SK-N-SH treated with all-trans-retinoic acid at 6 μM for 48 hours (cell line): ENCODE data around the gene LHFPL5.

Experiments used
- ATAC-seq: fragments of 200-7000 bp; cut with Tn5 transposase; 3 replicates; pipeline ENCODE4 v1.9.1; 2020; ENCODE audit warnings: mild to moderate bottlenecking, moderate library complexity
- ARNTL ChIP-seq: fragments of 450-650 bp; formaldehyde crosslinking; IDR thresholded peaks from 2 replicates; pipeline ENCODE4 v1.5.0; 2020; ENCODE audit warnings: low read depth, mild to moderate bottlenecking, moderate library complexity, borderline replicate concordance
- BACH2 ChIP-seq: fragments of 250-450 bp; sonication (Bioruptor Pico); IDR thresholded peaks from 2 replicates; pipeline ENCODE4 v1.9.0; 2021; ENCODE audit warnings: mild to moderate bottlenecking, borderline replicate concordance
- CSDC2 ChIP-seq: fragments of 250-450 bp; sonication (Bioruptor Pico); IDR thresholded peaks from 2 replicates; pipeline ENCODE4 v1.5.0; 2020; ENCODE audit warnings: mild to moderate bottlenecking, moderate library complexity
- ESRRG ChIP-seq: fragments of 250-450 bp; sonication (Bioruptor Pico); IDR thresholded peaks from 2 replicates; pipeline ENCODE4 v1.6.1; 2021; ENCODE audit warnings: mild to moderate bottlenecking
- GLIS3 ChIP-seq: fragments of 250-450 bp; sonication (Bioruptor Pico); IDR thresholded peaks from 2 replicates; pipeline ENCODE4 v1.5.0; 2020; ENCODE audit warnings: mild to moderate bottlenecking, moderate library complexity
- ISL1 ChIP-seq: fragments of 250-450 bp; sonication (Bioruptor Pico); IDR thresholded peaks from 2 replicates; pipeline ENCODE4 v2.1.2; 2022; ENCODE audit warnings: mild to moderate bottlenecking, moderate library complexity
- OSR1 ChIP-seq: fragments of 250-450 bp; sonication (Bioruptor Pico); IDR thresholded peaks from 2 replicates; pipeline ENCODE4 v1.8.0; 2022; ENCODE audit warnings: moderate library complexity, mild to moderate bottlenecking, inconsistent platforms
- RARB ChIP-seq: fragments of 250-450 bp; sonication (Bioruptor Pico); IDR thresholded peaks from 2 replicates; pipeline ENCODE4 v1.8.0; 2021; ENCODE audit warnings: mild to moderate bottlenecking, moderate library complexity
- TCF4 ChIP-seq: fragments of 250-450 bp; sonication (Bioruptor Pico); IDR thresholded peaks from 2 replicates; pipeline ENCODE4 v1.8.0; 2021; ENCODE audit warnings: mild to moderate bottlenecking, moderate library complexity, borderline replicate concordance
- TOX ChIP-seq: fragments of 250-450 bp; sonication (Bioruptor Pico); IDR thresholded peaks from 2 replicates; pipeline ENCODE4 v1.8.0; 2021; ENCODE audit warnings: mild to moderate bottlenecking, moderate library complexity, borderline replicate concordance
- ZC3H10 ChIP-seq: fragments of 250-450 bp; sonication (Bioruptor Pico); IDR thresholded peaks from 2 replicates; pipeline ENCODE4 v1.5.1; 2021; ENCODE audit warnings: mild to moderate bottlenecking, moderate library complexity
- ZFP30 ChIP-seq: fragments of 450-650 bp; formaldehyde crosslinking; IDR thresholded peaks from 2 replicates; pipeline ENCODE4 v1.5.0; 2022; ENCODE audit warnings: mild to moderate bottlenecking, moderate library complexity
- ZNF565 ChIP-seq: fragments of 450-650 bp; formaldehyde crosslinking; conservative IDR thresholded peaks from 2 replicates; pipeline ENCODE4 v1.5.0; 2020; ENCODE audit warnings: low read depth, mild to moderate bottlenecking, moderate library complexity
- ZNF70 ChIP-seq: fragments of 450-650 bp; formaldehyde crosslinking; IDR thresholded peaks from 2 replicates; pipeline ENCODE4 v1.5.0; 2020; ENCODE audit warnings: mild to moderate bottlenecking, moderate library complexity
- ZNF8 ChIP-seq: fragments of 450-650 bp; formaldehyde crosslinking; IDR thresholded peaks from 2 replicates; pipeline ENCODE4 v1.5.0; 2020; ENCODE audit warnings: mild to moderate bottlenecking, moderate library complexity
- TF ChIP-seq, protein P1 (sequence below): fragments of 250-450 bp; sonication (Bioruptor Pico); IDR thresholded peaks from 2 replicates; pipeline ENCODE4 v1.5.1; 2021; ENCODE audit warnings: mild to moderate bottlenecking, moderate library complexity
- TF ChIP-seq, protein P2 (sequence below): fragments of 250-450 bp; sonication (Bioruptor Pico); IDR thresholded peaks from 2 replicates; pipeline ENCODE4 v1.5.0; 2020; ENCODE audit warnings: mild to moderate bottlenecking, moderate library complexity
- TF ChIP-seq, protein P3 (sequence below): fragments of 250-450 bp; sonication (Bioruptor Pico); IDR thresholded peaks from 2 replicates; pipeline ENCODE4 v1.8.0; 2021; ENCODE audit warnings: low read depth, mild to moderate bottlenecking, moderate library complexity, borderline replicate concordance
- TF ChIP-seq, protein P4 (sequence below): fragments of 250-450 bp; sonication (Bioruptor Pico); IDR thresholded peaks from 2 replicates; pipeline ENCODE4 v1.5.1; 2020; ENCODE audit warnings: low read depth, mild to moderate bottlenecking, moderate library complexity
- TF ChIP-seq, protein P5 (sequence below): fragments of 250-450 bp; sonication (Bioruptor Pico); IDR thresholded peaks from 2 replicates; pipeline ENCODE4 v1.8.0; 2020; ENCODE audit warnings: mild to moderate bottlenecking, moderate library complexity, borderline replicate concordance

LHFPL5 gene

DNA sequence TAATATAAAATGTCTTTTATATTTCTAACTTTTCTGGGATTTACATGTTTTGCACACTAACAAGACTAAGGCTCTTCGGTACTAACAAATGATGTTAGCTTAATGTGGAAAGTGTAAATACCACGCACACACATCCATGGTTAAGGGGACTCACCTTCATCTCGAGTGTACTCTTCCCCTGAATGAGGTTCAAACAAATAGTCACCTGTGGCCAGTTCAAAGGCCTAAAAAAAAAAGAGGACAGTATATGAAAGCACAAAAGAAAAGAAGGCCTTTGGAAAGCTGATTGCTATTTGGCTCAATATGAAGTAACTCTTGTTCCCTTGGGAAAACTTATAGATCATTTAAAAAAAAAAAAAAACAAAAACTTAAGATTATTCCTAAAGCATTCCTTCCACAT lies 37.2 kb downstream of the LHFPL5 start:
- no peak for ATAC-seq
- TF ChIP-seq TOX (CRISPR knock-in tag) (no peak), ZC3H10 (CRISPR knock-in tag) (no peak), ESRRG (CRISPR knock-in tag) (no peak), ZNF565 (CRISPR knock-in tag) (no peak), OSR1 (CRISPR knock-in tag) (no peak), BACH2 (CRISPR knock-in tag) (no peak), ZFP30 (CRISPR knock-in tag) (no peak), CSDC2 (CRISPR knock-in tag) (no peak)
- TF ChIP-seq, protein P1, sequence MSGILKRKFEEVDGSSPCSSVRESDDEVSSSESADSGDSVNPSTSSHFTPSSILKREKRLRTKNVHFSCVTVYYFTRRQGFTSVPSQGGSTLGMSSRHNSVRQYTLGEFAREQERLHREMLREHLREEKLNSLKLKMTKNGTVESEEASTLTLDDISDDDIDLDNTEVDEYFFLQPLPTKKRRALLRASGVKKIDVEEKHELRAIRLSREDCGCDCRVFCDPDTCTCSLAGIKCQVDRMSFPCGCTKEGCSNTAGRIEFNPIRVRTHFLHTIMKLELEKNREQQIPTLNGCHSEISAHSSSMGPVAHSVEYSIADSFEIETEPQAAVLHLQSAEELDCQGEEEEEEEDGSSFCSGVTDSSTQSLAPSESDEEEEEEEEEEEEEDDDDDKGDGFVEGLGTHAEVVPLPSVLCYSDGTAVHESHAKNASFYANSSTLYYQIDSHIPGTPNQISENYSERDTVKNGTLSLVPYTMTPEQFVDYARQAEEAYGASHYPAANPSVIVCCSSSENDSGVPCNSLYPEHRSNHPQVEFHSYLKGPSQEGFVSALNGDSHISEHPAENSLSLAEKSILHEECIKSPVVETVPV (CRISPR knock-in tag): no peak

DNA sequence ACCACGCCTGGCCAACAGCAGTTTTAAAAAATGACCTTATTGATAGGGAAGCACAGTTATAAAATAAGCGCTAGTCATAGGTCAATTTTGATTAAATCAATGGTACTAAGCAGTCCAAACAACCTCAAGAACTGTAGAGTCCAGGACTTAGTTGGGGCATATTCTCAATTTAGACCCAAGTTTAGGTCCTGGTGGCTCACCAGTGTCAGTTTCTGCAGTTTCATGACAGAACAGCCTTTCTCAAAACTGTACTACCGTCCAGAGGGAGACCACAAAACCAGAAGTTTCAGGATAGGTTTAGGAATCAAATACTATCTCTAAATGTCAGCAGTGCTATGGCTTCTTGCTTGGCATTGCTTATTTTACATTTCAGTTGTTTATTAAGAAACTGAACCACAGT lies 39.1 kb downstream of the LHFPL5 start:
- no peak for ATAC-seq
- no peak for TF ChIP-seq ZNF565 (CRISPR knock-in tag)
- no peak for TF ChIP-seq BACH2 (CRISPR knock-in tag)
- TF ChIP-seq, protein P2, sequence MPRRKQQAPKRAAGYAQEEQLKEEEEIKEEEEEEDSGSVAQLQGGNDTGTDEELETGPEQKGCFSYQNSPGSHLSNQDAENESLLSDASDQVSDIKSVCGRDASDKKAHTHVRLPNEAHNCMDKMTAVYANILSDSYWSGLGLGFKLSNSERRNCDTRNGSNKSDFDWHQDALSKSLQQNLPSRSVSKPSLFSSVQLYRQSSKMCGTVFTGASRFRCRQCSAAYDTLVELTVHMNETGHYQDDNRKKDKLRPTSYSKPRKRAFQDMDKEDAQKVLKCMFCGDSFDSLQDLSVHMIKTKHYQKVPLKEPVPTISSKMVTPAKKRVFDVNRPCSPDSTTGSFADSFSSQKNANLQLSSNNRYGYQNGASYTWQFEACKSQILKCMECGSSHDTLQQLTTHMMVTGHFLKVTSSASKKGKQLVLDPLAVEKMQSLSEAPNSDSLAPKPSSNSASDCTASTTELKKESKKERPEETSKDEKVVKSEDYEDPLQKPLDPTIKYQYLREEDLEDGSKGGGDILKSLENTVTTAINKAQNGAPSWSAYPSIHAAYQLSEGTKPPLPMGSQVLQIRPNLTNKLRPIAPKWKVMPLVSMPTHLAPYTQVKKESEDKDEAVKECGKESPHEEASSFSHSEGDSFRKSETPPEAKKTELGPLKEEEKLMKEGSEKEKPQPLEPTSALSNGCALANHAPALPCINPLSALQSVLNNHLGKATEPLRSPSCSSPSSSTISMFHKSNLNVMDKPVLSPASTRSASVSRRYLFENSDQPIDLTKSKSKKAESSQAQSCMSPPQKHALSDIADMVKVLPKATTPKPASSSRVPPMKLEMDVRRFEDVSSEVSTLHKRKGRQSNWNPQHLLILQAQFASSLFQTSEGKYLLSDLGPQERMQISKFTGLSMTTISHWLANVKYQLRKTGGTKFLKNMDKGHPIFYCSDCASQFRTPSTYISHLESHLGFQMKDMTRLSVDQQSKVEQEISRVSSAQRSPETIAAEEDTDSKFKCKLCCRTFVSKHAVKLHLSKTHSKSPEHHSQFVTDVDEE: no peak
- no peak for TF ChIP-seq CSDC2 (CRISPR knock-in tag)
- TF ChIP-seq OSR1 (CRISPR knock-in tag): no peak
- TF ChIP-seq, protein P3, sequence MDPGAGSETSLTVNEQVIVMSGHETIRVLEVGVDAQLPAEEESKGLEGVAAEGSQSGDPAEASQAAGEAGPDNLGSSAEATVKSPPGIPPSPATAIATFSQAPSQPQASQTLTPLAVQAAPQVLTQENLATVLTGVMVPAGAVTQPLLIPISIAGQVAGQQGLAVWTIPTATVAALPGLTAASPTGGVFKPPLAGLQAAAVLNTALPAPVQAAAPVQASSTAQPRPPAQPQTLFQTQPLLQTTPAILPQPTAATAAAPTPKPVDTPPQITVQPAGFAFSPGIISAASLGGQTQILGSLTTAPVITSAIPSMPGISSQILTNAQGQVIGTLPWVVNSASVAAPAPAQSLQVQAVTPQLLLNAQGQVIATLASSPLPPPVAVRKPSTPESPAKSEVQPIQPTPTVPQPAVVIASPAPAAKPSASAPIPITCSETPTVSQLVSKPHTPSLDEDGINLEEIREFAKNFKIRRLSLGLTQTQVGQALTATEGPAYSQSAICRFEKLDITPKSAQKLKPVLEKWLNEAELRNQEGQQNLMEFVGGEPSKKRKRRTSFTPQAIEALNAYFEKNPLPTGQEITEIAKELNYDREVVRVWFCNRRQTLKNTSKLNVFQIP (CRISPR knock-in tag): no peak
- no peak for TF ChIP-seq ZC3H10 (CRISPR knock-in tag)
- no peak for TF ChIP-seq TOX (CRISPR knock-in tag)
- TF ChIP-seq ZNF8: no peak
- TF ChIP-seq ARNTL: no peak
- no peak for TF ChIP-seq GLIS3 (CRISPR knock-in tag)
- no peak for TF ChIP-seq ZFP30 (CRISPR knock-in tag)
- TF ChIP-seq RARB: no peak
- TF ChIP-seq, protein P4, sequence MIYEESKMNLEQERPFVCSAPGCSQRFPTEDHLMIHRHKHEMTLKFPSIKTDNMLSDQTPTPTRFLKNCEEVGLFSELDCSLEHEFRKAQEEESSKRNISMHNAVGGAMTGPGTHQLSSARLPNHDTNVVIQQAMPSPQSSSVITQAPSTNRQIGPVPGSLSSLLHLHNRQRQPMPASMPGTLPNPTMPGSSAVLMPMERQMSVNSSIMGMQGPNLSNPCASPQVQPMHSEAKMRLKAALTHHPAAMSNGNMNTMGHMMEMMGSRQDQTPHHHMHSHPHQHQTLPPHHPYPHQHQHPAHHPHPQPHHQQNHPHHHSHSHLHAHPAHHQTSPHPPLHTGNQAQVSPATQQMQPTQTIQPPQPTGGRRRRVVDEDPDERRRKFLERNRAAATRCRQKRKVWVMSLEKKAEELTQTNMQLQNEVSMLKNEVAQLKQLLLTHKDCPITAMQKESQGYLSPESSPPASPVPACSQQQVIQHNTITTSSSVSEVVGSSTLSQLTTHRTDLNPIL (CRISPR knock-in tag): no peak
- TF ChIP-seq, protein P1 (CRISPR knock-in tag): no peak
- TF ChIP-seq TCF4 (CRISPR knock-in tag): no peak
- TF ChIP-seq ZNF70 (CRISPR knock-in tag): no peak

DNA sequence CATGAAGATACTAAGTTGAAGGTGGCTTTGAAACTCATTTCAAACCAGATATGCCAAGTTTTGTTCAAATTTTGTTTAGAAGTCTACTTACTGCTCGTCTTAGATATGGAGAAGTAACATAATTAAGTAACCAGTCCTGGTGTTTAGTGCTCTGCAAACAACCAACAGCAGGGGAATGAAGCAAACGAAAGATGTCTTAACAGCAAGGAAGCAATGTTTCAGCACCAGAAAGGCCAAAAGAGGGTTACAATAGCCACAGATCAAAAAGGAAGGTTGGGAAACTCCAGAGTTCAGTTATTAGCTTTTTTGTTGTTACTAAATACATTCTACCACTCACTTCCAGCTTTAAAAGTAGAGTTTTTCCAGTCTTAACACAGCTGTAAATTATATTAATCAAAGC lies 45.1 kb downstream of the LHFPL5 start:
- no peak for ATAC-seq
- TF ChIP-seq, protein P5, sequence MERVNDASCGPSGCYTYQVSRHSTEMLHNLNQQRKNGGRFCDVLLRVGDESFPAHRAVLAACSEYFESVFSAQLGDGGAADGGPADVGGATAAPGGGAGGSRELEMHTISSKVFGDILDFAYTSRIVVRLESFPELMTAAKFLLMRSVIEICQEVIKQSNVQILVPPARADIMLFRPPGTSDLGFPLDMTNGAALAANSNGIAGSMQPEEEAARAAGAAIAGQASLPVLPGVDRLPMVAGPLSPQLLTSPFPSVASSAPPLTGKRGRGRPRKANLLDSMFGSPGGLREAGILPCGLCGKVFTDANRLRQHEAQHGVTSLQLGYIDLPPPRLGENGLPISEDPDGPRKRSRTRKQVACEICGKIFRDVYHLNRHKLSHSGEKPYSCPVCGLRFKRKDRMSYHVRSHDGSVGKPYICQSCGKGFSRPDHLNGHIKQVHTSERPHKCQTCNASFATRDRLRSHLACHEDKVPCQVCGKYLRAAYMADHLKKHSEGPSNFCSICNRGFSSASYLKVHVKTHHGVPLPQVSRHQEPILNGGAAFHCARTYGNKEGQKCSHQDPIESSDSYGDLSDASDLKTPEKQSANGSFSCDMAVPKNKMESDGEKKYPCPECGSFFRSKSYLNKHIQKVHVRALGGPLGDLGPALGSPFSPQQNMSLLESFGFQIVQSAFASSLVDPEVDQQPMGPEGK (CRISPR knock-in tag): no peak
- TF ChIP-seq ISL1 (CRISPR knock-in tag) (no peak), TCF4 (CRISPR knock-in tag) (no peak), TOX (CRISPR knock-in tag) (no peak), ZNF565 (CRISPR knock-in tag) (no peak), RARB (no peak), ZNF70 (CRISPR knock-in tag) (no peak), OSR1 (CRISPR knock-in tag) (no peak), ARNTL (no peak)
- TF ChIP-seq, all 23 proteins: peak for 0
